Fibroblast of villous mesenchyme (primary cell): ENCODE results near the gene LPCAT1. TPM values are rescaled to one million over a fixed set of nuclear protein-coding genes. Genes with fewer than 3 reads are reported as not detected.
A peak's percentile ranks its signal among the peaks of the same experiment; 100 is the strongest.

ENCODE experiments used
- DNase-seq: peaks from one replicate; pipeline ENCODE4 v3.0.0-alpha.2; 2010; ENCODE audit warnings: low read depth
- H3K4me3 ChIP-seq: 2 replicates; pipeline ENCODE4 v1.5.1; 2011; ENCODE audit warnings: low read depth, mild to moderate bottlenecking, low read length
- total RNA-seq: library from RNA; depleted of rRNA; stranded (reverse); fragments of >200 nt; gene quantifications from 2 replicates; pipeline ENCODE4 v1.2.3, GENCODE V29; 2012
- TF ChIP-seq, protein P1 (sequence below): IDR thresholded peaks from 2 replicates; pipeline ENCODE4 v1.5.1; 2012; ENCODE audit warnings: low read depth, mild to moderate bottlenecking, low read length; ENCODE audit not compliant: insufficient read depth

LPCAT1 gene
- total RNA-seq, 1 donor: 57.4 TPM

DNA sequence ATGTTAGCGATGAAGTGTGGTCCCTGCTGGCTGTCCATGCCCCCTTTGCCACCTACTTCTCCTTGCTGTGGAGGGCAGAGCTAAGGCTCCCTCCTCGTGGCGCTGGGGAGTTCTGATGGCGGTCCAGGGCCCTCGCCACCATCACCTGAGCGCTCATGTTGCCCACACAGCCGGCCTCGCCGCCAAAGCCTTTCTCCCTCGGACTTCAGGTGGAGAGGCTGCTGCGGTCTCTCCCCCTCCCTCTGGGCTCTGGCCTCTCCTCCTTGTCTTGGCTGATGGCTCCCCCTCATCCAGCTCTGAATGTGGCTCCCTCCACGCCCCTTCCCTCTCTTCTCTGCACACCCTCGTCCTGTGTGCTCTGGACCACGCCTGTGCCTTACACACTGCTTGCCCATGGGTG lies 14.5 kb upstream of the LPCAT1 start:
- no peak for DNase-seq
- TF ChIP-seq, protein P1, sequence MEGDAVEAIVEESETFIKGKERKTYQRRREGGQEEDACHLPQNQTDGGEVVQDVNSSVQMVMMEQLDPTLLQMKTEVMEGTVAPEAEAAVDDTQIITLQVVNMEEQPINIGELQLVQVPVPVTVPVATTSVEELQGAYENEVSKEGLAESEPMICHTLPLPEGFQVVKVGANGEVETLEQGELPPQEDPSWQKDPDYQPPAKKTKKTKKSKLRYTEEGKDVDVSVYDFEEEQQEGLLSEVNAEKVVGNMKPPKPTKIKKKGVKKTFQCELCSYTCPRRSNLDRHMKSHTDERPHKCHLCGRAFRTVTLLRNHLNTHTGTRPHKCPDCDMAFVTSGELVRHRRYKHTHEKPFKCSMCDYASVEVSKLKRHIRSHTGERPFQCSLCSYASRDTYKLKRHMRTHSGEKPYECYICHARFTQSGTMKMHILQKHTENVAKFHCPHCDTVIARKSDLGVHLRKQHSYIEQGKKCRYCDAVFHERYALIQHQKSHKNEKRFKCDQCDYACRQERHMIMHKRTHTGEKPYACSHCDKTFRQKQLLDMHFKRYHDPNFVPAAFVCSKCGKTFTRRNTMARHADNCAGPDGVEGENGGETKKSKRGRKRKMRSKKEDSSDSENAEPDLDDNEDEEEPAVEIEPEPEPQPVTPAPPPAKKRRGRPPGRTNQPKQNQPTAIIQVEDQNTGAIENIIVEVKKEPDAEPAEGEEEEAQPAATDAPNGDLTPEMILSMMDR: no peak
- no peak overlapping the region for H3K4me3 ChIP-seq

DNA sequence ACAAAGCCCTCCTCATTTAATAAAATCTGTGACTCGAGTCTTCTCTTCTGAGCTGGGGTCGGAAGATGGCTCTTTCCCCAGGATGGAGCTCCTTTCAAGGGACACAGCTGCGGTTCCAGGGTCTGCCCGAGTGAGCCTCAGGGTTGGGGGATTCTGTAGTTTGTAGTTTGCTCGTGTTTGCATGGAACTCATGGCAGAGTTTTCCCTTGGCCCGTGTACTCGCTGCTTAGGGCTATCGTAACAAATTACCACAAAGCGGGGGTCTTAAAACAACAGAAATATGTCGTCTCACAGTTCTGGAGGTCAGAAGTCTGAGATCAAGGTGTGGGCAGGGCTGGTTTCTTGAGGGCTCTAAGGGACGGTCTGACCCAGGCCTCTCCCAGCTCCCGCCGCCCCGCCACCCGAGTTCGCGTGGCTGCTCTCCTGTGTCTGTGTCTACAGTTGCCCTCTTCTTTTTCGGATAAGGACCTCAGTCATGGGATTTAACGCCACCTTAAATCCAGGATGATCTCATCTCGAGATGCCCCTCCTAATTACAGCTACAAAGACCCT lies 13.9 kb upstream of the LPCAT1 start:
- TF ChIP-seq, protein P1: no peak
- no peak overlapping the region for H3K4me3 ChIP-seq
- no peak for DNase-seq

DNA sequence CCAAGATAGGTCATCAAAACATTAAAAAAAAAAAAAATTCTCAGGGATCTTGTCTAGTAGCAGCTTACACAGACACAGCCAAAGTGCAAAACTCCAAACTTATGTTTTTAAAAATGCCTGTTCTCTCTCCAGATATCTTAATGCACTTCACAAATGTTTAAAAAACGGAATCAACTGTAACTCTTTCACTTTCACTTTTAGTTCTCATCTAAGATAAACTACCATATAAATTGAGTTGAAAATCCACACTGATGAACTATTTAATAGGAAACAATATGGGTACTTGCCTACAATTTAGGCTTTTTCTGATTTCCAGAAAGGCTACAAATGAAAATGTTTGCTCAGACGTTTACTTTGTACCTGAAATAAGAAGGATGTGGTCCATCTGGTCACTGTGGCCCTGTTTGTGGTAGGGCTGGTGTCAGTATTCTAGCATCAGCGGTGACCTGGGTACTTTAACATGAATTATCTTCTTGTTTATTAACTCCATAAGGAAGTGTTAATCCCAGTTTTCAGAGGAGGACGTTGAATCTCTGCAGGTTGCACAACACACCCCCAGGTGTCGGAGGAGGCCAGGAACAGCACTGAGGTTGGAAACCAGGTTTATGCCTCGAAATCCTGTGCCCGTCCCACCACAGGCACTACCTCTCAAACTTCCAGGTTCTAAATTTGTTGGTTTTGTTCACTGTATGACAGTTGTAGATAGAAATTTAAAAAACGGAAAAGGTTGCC lies 13.3 kb upstream of the LPCAT1 start:
- peak; percentile 26 for DNase-seq
- H3K4me3 ChIP-seq: peak overlapping the region; percentile 2
- TF ChIP-seq, protein P1: no peak

DNA sequence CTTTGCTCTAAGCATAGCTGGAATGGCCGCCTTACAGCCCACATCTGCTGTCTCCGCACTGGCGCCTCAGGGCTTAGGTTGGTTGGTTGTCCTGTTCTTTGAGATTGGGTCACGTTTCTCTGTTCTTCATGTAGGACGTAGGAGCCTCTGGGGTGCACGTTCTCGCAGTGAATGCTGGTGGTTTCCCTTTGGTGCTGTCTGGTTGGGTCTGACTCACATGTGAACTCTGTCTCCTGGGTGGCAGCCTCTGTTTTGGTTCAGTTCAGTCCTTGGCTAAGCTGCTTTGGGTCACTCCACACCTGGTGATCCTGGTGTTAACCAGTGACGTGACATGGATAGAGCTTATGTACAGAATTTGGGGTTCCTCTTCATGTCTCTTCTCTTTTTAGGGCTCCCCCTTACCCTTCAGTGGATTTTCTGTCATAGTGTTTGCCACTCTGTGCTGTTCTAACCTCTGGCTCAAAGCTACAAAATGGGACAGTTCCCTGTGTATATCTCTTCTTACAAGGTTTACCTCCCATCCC lies 12.6 kb upstream of the LPCAT1 start:
- peak; percentile 67 for DNase-seq
- H3K4me3 ChIP-seq: peak overlapping the region; percentile 2
- TF ChIP-seq, protein P1: no peak

DNA sequence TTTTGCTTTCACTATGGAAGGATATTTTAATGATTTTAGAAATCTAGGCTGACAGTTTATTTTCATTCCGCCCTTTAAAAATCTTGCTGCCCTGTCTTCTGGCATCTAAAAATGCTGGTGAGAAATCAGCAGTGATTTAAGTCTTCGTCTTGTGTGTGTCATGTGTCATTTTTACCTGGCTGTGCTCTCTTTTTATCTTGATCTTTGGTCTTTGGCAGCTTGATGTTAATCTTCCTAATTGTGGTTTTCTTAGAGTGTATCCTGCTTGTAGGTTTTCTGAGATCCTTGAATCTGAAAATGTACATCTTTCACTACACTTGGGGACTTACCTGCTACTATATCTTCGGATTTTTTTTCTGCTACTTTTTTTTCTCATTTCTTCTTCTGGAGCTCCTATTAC lies 11.9 kb upstream of the LPCAT1 start:
- no peak for DNase-seq
- TF ChIP-seq, protein P1: no peak
- no peak overlapping the region for H3K4me3 ChIP-seq

DNA sequence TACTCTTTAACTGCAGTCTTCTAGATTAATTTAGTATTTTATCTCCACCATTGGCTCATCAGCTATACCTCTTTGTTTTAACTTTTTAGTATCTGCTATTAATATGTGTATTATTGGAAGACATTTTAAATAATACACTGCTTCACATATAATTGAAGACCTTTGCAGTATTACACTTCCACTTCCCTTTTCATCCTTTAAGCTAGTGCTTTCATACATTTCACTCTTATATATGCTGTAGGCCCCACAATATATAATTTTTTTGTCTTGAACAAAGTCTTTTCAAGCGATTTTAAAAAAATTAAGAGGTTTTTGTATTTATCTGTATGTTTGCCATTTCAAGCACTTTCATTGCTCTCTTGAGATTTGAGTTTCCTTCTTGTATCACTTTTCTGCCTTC lies 8.6 kb upstream of the LPCAT1 start:
- H3K4me3 ChIP-seq: no peak overlapping the region
- TF ChIP-seq, protein P1: no peak
- DNase-seq: no peak
